ENCODE results near the gene FFAR1.

GRCh38 chr19:35368378-35368777, 20.7 kb downstream of the FFAR1 start:
- TF ChIP-seq CTCF (IDR thresholded peaks at IDR 0.05) (no peak), EP300 (IDR thresholded peaks at IDR 0.05; ENCODE audit: low read depth) (no peak), POLR2A (IDR thresholded peaks at IDR 0.05) (no peak)

Data from transverse colon (tissue), 3 donors.